KBM-7 (cell line): ENCODE data around the gene NAB1.

Experiments
- DNase-seq: peaks from one replicate; pipeline ENCODE4 v3.0.0-alpha.2; 2015
- in situ Hi-C: fragments of 300-500 bp; cut with MboI; formaldehyde crosslinking; loops from 2 replicates; pipeline ENCODE4 v1.14.3; 2020; ENCODE audit warnings: low sequenced_read_pairs, low pct_unique_long_range_greater_than_20kb, mixed read lengths

NAB1 gene

GRCh38 chr2:190736355-190736754 is 87.5 kb downstream of the NAB1 start:
- in situ Hi-C loops: no loop called here
- no peak for DNase-seq

- in situ Hi-C loops: no loop called here
- no peak for DNase-seq
Measured at GRCh38 chr2:190740449-190740848, 91.6 kb downstream of the NAB1 start.
